Central memory CD8-positive, alpha-beta T cell (primary cell): ENCODE results near the gene SOX8.
"Not testable (repeated sequence)": the region's sequence is repeated elsewhere in the genome, so short reads cannot be mapped to it uniquely, and the experiment has no call there.

Experiments
- ATAC-seq: fragments of 150-1000 bp; cut with Tn5 transposase; replicated peaks from 2 replicates; pipeline ENCODE4 v1.10.0; 2022; ENCODE audit warnings: mild to moderate bottlenecking, moderate FRiP score, moderate number of reproducible peaks; ENCODE audit not compliant: poor library complexity, severe bottlenecking; ENCODE audit errors: extremely low read depth
- DNase-seq, 2 donors: peaks; one replicate each; pipeline ENCODE4 v3.0.0; 2021; ENCODE audit warnings: low spot score in 2 of 2
- H3K27ac Mint-ChIP-seq: one replicate; pipeline ENCODE4 v1.8.0; 2022; ENCODE audit warnings: low read depth, mild to moderate bottlenecking, moderate library complexity, mixed read lengths
- H3K27me3 Mint-ChIP-seq: one replicate; pipeline ENCODE4 v1.8.0; 2022; ENCODE audit warnings: mixed read lengths
- H3K36me3 Mint-ChIP-seq: one replicate; pipeline ENCODE4 v1.8.0; 2022; ENCODE audit warnings: mild to moderate bottlenecking, moderate library complexity, mixed read lengths; ENCODE audit not compliant: insufficient read depth
- H3K4me1 Mint-ChIP-seq: one replicate; pipeline ENCODE4 v1.8.0; 2022; ENCODE audit warnings: mixed read lengths
- H3K4me3 Mint-ChIP-seq: one replicate; pipeline ENCODE4 v1.8.0; 2022; ENCODE audit warnings: mild to moderate bottlenecking, moderate library complexity, mixed read lengths
- H3K9me3 Mint-ChIP-seq: one replicate; pipeline ENCODE4 v1.8.0; 2022; ENCODE audit warnings: mixed read lengths

SOX8 gene

DNA sequence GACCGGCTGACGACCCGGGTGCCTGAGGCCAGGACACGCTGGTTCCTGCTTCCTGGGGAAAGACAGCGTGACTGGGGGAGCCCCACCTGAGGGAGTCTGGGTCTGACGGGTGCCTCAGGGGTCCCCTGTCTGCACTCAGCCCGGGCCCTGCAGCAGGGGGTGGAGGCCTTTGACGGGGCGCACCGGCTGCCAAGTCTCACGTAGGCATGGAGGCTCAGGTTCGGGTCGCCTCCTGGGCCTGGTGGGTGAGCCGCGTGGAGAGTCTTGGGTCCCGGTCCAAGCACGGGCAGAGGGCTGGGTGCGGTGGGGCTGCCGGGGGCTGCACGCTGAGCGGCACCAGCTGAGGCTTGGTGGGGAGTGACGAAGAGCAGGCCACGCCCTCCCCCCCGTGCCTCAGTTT lies 40.9 kb downstream of the SOX8 start:
- Mint-ChIP-seq H3K4me1 (no peaks in the 10 kb centered on the region), H3K27ac (no peak overlapping the region), H3K4me3 (no peak overlapping the region), H3K9me3 (no peaks in the 10 kb centered on the region), H3K36me3 (no peaks in the 10 kb centered on the region), H3K27me3 (peaks cover 6% of the 10 kb centered on the region)
- DNase-seq (no peak), ATAC-seq (no peak)

- no peaks in the 10 kb centered on the region for H3K9me3 Mint-ChIP-seq
- no peaks in the 10 kb centered on the region for H3K4me1 Mint-ChIP-seq
- H3K4me3 Mint-ChIP-seq, result no peak overlapping the region
- no peaks in the 10 kb centered on the region for H3K27me3 Mint-ChIP-seq
- H3K27ac Mint-ChIP-seq, result no peak overlapping the region
- DNase-seq (no peak), ATAC-seq (no peak)
- H3K36me3 Mint-ChIP-seq, result no peaks in the 10 kb centered on the region
These were observed 42.6 kb downstream of the SOX8 start for GRCh38 chr16:1024138-1024537.

DNA sequence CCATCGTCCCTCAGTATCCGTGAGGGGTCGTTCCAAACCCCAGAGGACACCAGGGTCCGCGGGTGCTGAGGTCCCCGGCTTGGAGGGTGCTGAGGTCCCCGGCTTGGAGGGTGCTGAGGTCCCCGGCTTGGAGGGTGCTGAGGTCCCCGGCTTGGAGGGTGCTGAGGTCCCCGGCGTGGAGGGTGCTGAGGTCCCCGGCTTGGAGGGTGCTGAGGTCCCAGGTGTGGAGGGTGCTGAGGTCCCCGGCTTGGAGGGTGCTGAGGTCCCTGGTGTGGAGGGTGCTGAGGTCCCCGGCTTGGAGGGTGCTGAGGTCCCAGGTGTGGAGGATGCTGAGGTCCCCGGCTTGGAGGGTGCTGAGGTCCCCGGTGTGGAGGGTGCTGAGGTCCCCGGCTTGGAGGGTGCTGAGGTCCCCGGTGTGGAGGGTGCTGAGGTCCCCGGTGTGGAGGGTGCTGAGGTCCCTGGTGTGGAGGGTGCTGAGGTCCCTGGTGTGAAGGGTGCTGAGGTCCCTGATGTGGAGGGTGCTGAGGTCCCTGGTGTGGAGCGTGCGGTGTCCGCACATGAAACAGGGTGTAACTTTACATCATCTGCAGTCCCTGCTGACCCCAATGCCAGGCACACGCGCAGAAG lies 43.7 kb downstream of the SOX8 start:
- H3K27me3 Mint-ChIP-seq, DNase-seq, H3K36me3 Mint-ChIP-seq, H3K4me1 Mint-ChIP-seq, H3K27ac Mint-ChIP-seq, ATAC-seq, H3K4me3 Mint-ChIP-seq, H3K9me3 Mint-ChIP-seq: not testable (repeated sequence)

DNA sequence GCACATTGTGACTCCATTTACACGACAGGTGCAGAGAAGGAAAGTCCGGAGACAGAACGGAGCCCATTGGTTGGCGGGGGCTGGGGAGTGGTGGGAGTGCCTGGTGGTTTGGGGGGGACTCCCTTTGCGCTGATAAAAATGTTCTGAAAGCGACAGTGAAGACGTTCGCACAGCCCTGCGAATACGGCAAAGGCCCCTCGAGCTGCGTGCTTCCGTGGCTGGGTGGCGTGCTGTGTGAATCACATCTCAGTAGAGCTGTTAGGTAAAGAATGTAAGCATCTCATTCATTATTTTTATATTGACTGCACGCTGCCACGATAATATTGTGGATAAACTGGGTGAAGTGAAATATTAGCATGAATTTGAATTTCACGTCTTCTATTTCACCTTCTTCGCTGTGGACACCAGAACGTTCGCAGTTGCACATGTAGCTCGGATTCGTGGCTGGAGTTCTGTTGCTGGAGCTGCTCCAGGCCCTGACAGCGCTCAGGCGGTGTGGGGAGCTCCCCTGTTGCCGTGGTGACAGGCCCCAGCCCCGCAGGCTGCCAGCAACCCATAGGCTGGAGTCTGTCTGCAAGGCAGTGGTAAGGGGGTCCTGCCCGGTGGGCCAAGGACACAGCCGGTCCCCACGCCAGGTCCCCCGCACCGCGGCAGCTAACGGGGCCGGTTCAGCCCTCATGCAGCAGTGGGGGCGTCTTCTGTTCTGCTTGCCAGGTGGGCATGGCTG lies 44.6 kb downstream of the SOX8 start:
- no peak overlapping the region for H3K4me3 Mint-ChIP-seq
- H3K36me3 Mint-ChIP-seq, result no peaks in the 10 kb centered on the region
- ATAC-seq (no peak), DNase-seq (no peak)
- no peaks in the 10 kb centered on the region for H3K27me3 Mint-ChIP-seq
- no peaks in the 10 kb centered on the region for H3K4me1 Mint-ChIP-seq
- H3K27ac Mint-ChIP-seq, result no peak overlapping the region
- H3K9me3 Mint-ChIP-seq, result no peaks in the 10 kb centered on the region

DNA sequence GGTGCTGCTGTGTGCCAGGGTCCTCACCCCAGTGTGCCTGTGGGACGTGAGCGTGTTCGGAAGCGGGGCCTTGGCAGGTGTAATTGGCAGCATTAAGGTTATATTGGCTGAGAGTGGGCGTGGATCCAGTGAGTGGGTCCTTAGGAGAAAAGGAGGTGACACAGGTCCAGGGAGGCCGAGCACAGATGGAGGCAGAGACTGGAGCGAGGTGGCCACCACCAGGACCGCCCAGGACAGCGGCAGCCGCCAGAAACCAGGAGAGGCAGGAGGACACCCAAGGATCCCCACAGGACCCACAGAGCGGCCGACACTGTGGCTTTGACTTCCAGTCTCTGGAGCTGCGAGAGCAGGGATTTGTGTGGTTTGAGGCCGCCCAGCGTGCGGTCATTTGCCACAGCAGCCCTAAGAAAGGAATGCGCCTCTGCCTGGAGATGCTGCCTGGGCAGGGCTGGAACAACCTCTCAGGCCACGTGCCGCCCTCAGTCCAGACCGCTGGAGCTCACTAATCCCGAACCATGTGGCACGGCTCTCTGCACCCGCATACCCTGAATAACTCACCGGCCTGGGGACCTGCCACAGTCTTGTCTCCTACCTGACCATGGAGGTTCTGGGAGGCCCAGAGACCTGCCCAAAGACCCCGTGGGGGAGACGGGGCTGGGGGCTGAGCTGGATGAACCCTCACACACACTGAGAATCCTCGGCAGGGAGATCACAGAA lies 45.4 kb downstream of the SOX8 start:
- ATAC-seq (no peak), DNase-seq (no peak)
- H3K36me3 Mint-ChIP-seq, result no peaks in the 10 kb centered on the region
- no peak overlapping the region for H3K4me3 Mint-ChIP-seq
- no peaks in the 10 kb centered on the region for H3K4me1 Mint-ChIP-seq
- no peaks in the 10 kb centered on the region for H3K27me3 Mint-ChIP-seq
- H3K27ac Mint-ChIP-seq, result no peak overlapping the region
- H3K9me3 Mint-ChIP-seq, result no peaks in the 10 kb centered on the region

DNA sequence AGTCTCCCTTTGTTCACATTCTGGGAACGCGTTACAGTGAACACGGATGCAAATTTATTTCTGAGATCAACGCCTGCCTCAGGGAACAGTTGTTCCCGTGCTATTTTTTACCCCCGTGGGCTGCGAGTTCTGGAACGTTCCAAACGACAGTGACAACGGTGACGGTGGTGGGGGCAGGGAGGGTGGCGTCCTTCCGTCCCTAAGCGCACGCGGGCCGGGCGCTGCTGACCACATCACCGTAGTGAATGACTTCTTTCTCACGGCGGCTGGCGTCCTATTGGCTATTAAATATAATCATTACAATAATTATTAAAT lies 45.9 kb downstream of the SOX8 start:
- Mint-ChIP-seq H3K36me3 (no peaks in the 10 kb centered on the region), H3K4me3 (no peak overlapping the region), H3K9me3 (no peaks in the 10 kb centered on the region), H3K4me1 (no peaks in the 10 kb centered on the region), H3K27ac (no peak overlapping the region), H3K27me3 (no peaks in the 10 kb centered on the region)
- ATAC-seq (no peak), DNase-seq (no peak)

DNA sequence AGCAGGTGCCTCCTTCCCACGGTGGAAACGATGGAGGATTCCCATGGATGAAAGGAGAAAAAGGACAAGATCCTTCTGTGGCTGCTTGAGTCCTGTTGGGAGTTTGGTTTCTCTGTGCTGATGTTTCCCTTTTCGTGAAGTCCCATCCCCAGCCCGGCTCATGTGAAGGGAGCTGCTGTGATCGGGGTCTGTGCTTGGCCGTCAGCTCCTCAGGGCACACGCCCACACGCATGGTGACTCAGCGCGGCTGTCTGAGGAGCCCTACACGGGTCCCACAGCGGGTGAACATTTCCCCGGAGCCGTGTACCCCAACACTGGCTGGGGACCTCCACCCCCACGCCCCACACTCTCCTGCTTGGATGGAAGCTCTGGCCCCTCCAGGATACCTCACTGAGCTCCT lies 46.5 kb downstream of the SOX8 start:
- Mint-ChIP-seq H3K9me3 (no peaks in the 10 kb centered on the region), H3K27ac (no peak overlapping the region), H3K36me3 (no peaks in the 10 kb centered on the region), H3K4me3 (no peak overlapping the region), H3K27me3 (no peaks in the 10 kb centered on the region), H3K4me1 (no peaks in the 10 kb centered on the region)
- no peak for ATAC-seq
- no peak for DNase-seq

GRCh38 chr16:1028524-1029258 lies 47.1 kb downstream of the SOX8 start:
- Mint-ChIP-seq H3K27ac (no peak overlapping the region), H3K27me3 (no peaks in the 10 kb centered on the region), H3K4me1 (no peaks in the 10 kb centered on the region), H3K9me3 (no peaks in the 10 kb centered on the region), H3K4me3 (no peak overlapping the region), H3K36me3 (no peaks in the 10 kb centered on the region)
- no peak for ATAC-seq
- DNase-seq, result no peak

GRCh38 chr16:1029259-1029545 lies 47.6 kb downstream of the SOX8 start:
- Mint-ChIP-seq H3K4me1 (no peaks in the 10 kb centered on the region), H3K27me3 (no peaks in the 10 kb centered on the region), H3K9me3 (no peaks in the 10 kb centered on the region), H3K4me3 (no peak overlapping the region), H3K27ac (no peak overlapping the region), H3K36me3 (no peaks in the 10 kb centered on the region)
- ATAC-seq, result no peak
- DNase-seq, result no peak

DNA sequence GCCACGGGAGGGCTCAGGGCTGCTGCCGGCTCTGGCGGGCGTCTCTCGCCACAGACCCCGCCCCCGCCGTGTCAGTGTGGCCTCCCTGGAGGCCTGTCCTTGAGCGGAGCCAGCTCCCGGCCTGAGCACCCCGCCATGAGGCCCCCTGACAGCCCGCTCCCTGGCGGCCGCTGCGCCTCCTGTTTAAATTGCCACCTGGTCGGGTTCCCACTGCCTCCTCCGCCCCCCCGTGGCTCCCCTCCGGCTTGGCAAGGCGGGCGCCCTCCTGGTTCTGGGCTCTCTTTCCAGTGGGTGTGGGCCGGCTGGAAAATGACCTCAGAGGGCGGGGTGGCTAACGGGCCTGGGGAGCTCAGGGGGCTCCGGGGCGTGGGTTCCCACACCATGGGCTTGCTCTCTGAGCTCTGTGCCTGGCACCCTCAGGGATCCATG lies 48.9 kb downstream of the SOX8 start:
- no peaks in the 10 kb centered on the region for H3K36me3 Mint-ChIP-seq

DNA sequence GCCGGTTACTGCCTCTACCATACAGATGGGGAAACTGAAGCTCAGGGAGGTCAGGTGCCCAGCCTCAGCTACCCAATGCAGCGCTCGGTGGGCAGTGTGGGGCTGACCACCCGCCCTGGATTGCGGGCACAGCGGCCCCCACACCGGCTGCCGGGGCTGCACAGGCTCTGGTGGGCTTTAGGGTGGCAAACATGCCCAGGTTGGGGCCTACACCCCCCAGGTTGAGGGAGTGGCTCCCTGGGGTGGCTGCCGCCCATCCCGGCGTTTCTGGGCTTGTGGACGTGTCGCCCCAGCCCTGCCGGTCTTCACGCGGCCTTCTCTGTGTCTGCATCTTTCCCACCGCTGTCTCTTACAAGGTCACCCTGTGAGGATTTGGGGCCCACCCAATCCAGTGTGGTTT lies 50.1 kb downstream of the SOX8 start:
- no peak for DNase-seq
- Mint-ChIP-seq H3K4me3 (no peak overlapping the region), H3K9me3 (no peaks in the 10 kb centered on the region), H3K27me3 (no peaks in the 10 kb centered on the region), H3K36me3 (no peaks in the 10 kb centered on the region), H3K27ac (no peak overlapping the region), H3K4me1 (no peaks in the 10 kb centered on the region)
- ATAC-seq, result no peak

More for the DNA sequence above, 48.9 kb downstream of the SOX8 start:
- DNase-seq, result no peak
- H3K9me3 Mint-ChIP-seq, result no peaks in the 10 kb centered on the region
- no peak overlapping the region for H3K27ac Mint-ChIP-seq
- H3K27me3 Mint-ChIP-seq, result no peaks in the 10 kb centered on the region
- no peaks in the 10 kb centered on the region for H3K4me1 Mint-ChIP-seq
- ATAC-seq, result no peak
- H3K4me3 Mint-ChIP-seq, result no peak overlapping the region

- Mint-ChIP-seq H3K4me3 (no peak overlapping the region), H3K9me3 (no peaks in the 10 kb centered on the region), H3K36me3 (no peaks in the 10 kb centered on the region), H3K27me3 (no peaks in the 10 kb centered on the region), H3K27ac (no peak overlapping the region), H3K4me1 (no peaks in the 10 kb centered on the region)
- DNase-seq (no peak), ATAC-seq (no peak)
These were observed 51.0 kb downstream of the SOX8 start for GRCh38 chr16:1032607-1033006.
